SK-N-SH (cell line): ENCODE data around the gene ANAPC4. TPM values are rescaled to one million over a fixed set of nuclear protein-coding genes. Genes with fewer than 3 reads are reported as not detected.

Experiments
- CTCF ChIA-PET: fragments of 300-600, 350-600 bp; formaldehyde crosslinking; extraction: SDS; loops from one replicate; lab custom pipeline; 2021; lab: Yijun Ruan, JAX
- POLR2A ChIA-PET: fragments of 350-600 bp; sonication (Branson Sonifier 250); formaldehyde crosslinking; extraction: SDS; loops from one replicate; lab custom pipeline; 2020; ENCODE audit warnings: antibody characterized with exemption, inconsistent platforms; lab: Yijun Ruan, JAX
- DNase-seq: peaks from one replicate; pipeline ENCODE4 v3.0.0; 2012
- H2AFZ ChIP-seq: fragments of 200-600 bp; sonication (generic); 2 replicates; pipeline ENCODE4 v1.8.1; 2016; ENCODE audit warnings: antibody characterized with exemption, mild to moderate bottlenecking, low read depth
- H3F3A ChIP-seq: fragments of 200-600 bp; sonication (generic); replicated peaks from 2 replicates; pipeline ENCODE3; 2016; ENCODE audit warnings: antibody characterized with exemption, mild to moderate bottlenecking; ENCODE audit not compliant: insufficient read depth
- H3K27ac ChIP-seq, 2 experiments: fragments of 200-500 bp in 1 of 2; fragments of 200-600 bp in 1 of 2; sonication (Bioruptor generic) in 1 of 2; sonication (generic), shearing (Covaris generic) in 1 of 2; 2 replicates each; pipeline versions ENCODE4 v1.5.1 to v1.6.1; 2014 to 2016; ENCODE audit warnings: low read depth in 2 of 2, inconsistent platforms in 1 of 2, low read length in 1 of 2, mild to moderate bottlenecking in 1 of 2, mixed read lengths in 1 of 2
- H3K27me3 ChIP-seq: fragments of 200-600 bp; sonication (generic), shearing (Covaris generic); 2 replicates; pipeline ENCODE4 v1.6.1; 2016; ENCODE audit warnings: mixed run types; ENCODE audit not compliant: insufficient read depth
- H3K36me3 ChIP-seq, 2 experiments: fragments of 200-500 bp in 1 of 2; fragments of 200-600 bp in 1 of 2; sonication (Bioruptor generic) in 1 of 2; sonication (generic) in 1 of 2; replicated peaks in 1 of 2; 2 replicates each; pipeline versions ENCODE3 to v1.5.1; 2014 to 2016; ENCODE audit warnings: low read length in 1 of 2, mild to moderate bottlenecking in 1 of 2; ENCODE audit not compliant: insufficient read depth in 2 of 2, control insufficient read depth in 1 of 2
- H3K4me1 ChIP-seq, 2 experiments: fragments of 200-500 bp in 1 of 2; fragments of 200-600 bp in 1 of 2; sonication (Bioruptor generic) in 1 of 2; sonication (generic), shearing (Covaris generic) in 1 of 2; 2 replicates each; pipeline versions ENCODE4 v1.5.1 to v1.6.1; 2014 to 2016; ENCODE audit warnings: low read depth in 1 of 2, low read length in 1 of 2, mixed run types in 1 of 2; ENCODE audit not compliant: insufficient read depth in 2 of 2, control insufficient read depth in 1 of 2
- H3K4me2 ChIP-seq: fragments of 200-600 bp; sonication (generic), shearing (Covaris generic); 2 replicates; pipeline ENCODE4 v1.6.1; 2017; ENCODE audit warnings: mixed run types
- H3K4me3 ChIP-seq, 2 experiments: fragments of 200-500 bp in 1 of 2; fragments of 200-600 bp in 1 of 2; sonication (Bioruptor generic) in 1 of 2; sonication (generic), shearing (Covaris generic) in 1 of 2; 2 replicates each; pipeline versions ENCODE4 v1.5.1 to v1.8.1; 2014 to 2016; ENCODE audit warnings: low read depth in 2 of 2, inconsistent platforms in 1 of 2, low read length in 1 of 2, mild to moderate bottlenecking in 1 of 2, mixed read lengths in 1 of 2, moderate library complexity in 1 of 2
- H3K79me2 ChIP-seq: fragments of 200-600 bp; sonication (generic); 2 replicates; pipeline ENCODE4 v1.8.1; 2017; ENCODE audit warnings: mild to moderate bottlenecking; ENCODE audit not compliant: insufficient read depth
- H3K9ac ChIP-seq: fragments of 200-600 bp; sonication (generic); 2 replicates; pipeline ENCODE4 v1.6.1; 2017; ENCODE audit warnings: mixed run types
- H3K9me2 ChIP-seq: fragments of 200-600 bp; sonication (generic); 2 replicates; pipeline ENCODE4 v1.6.1; 2017; ENCODE audit warnings: mixed run types
- H3K9me3 ChIP-seq: fragments of 200-600 bp; sonication (generic); 2 replicates; pipeline ENCODE4 v1.6.1; 2017; ENCODE audit warnings: mixed run types, mild to moderate bottlenecking, moderate library complexity
- H4K20me1 ChIP-seq: fragments of 200-600 bp; sonication (generic); 2 replicates; pipeline ENCODE4 v1.6.1; 2017; ENCODE audit warnings: mild to moderate bottlenecking, mixed run types; ENCODE audit not compliant: insufficient read depth
- CHD2 ChIP-seq: fragments of 150-350 bp; IDR thresholded peaks from 2 replicates; pipeline ENCODE4 v1.6.1; 2018; ENCODE audit warnings: low read length; ENCODE audit not compliant: partially characterized antibody
- ELF1 ChIP-seq: IDR thresholded peaks from 2 replicates; pipeline ENCODE4 v1.4.0; 2012
- EP300 ChIP-seq, 2 experiments: IDR thresholded peaks; 2 replicates each; pipeline versions ENCODE4 v1.4.0 to v1.6.1; 2012; ENCODE audit warnings: borderline replicate concordance in 1 of 2, low read depth in 1 of 2, low read length in 1 of 2
- FOSL2 ChIP-seq: IDR thresholded peaks from 2 replicates; pipeline ENCODE4 v1.4.0; 2012; ENCODE audit warnings: low read depth, mild to moderate bottlenecking, moderate library complexity, borderline replicate concordance
- MXI1 ChIP-seq: IDR thresholded peaks from 2 replicates; pipeline ENCODE4 v1.6.1; 2012; ENCODE audit warnings: mild to moderate bottlenecking, low read depth, low read length, improper control_type of control experiment
- NFIC ChIP-seq: IDR thresholded peaks from 2 replicates; pipeline ENCODE4 v1.4.0; 2012; ENCODE audit warnings: borderline replicate concordance
- PBX3 ChIP-seq: IDR thresholded peaks from 2 replicates; pipeline ENCODE4; 2012
- REST ChIP-seq: IDR thresholded peaks from 2 replicates; pipeline ENCODE4 v1.6.1; 2012; ENCODE audit warnings: mild to moderate bottlenecking, low read depth, low read length, moderate library complexity
- TAF1 ChIP-seq: IDR thresholded peaks from 2 replicates; pipeline ENCODE4 v1.6.1; 2012; ENCODE audit warnings: low read depth, mild to moderate bottlenecking, low read length, moderate library complexity, borderline replicate concordance
- USF1 ChIP-seq: IDR thresholded peaks from 2 replicates; pipeline ENCODE4 v1.4.0; 2012; ENCODE audit warnings: low read depth, borderline replicate concordance
- USF2 ChIP-seq: fragments of 150-350 bp; IDR thresholded peaks from 2 replicates; pipeline ENCODE4 v1.6.1; 2017; ENCODE audit warnings: antibody characterized with exemption, low read length, low read depth, borderline replicate concordance
- ZBTB33 ChIP-seq: IDR thresholded peaks from 2 replicates; pipeline ENCODE4 v1.4.0; 2012; ENCODE audit warnings: low read depth, borderline replicate concordance
- WGBS: methylation state at CpG from one replicate; pipeline ENCODE4 v1.1.6; 2017; ENCODE audit warnings: low lambda C conversion rate; 5-methylcytosine and 5-hydroxymethylcytosine counted together
- polyA plus RNA-seq, 3 experiments: library from polyadenylated mRNA; depleted of rRNA; stranded (reverse); fragments of >200 nt; gene quantifications; 2 replicates each; pipeline ENCODE4 v1.2.3, GENCODE V29; 2012

ANAPC4 gene
- polyA plus RNA-seq, 1 of the 3 experiments (the other 2 are of a cell fraction), result 7.7 TPM

GRCh38 chr4:25423548-25423947 lies 46.5 kb downstream of the ANAPC4 start:
- H3K4me3 ChIP-seq, result no peak overlapping the region
- no peak overlapping the region for H3K4me2 ChIP-seq
- no peak for DNase-seq
- 100% methylated on average over 1 of the region's 1 CpG for WGBS
- H4K20me1 ChIP-seq, result no peaks in the 10 kb centered on the region
- TF ChIP-seq NFIC (no peak), MXI1 (no peak), TAF1 (no peak), USF1 (no peak), EP300 (IDR thresholded peaks at IDR 0.05; ENCODE audit: borderline replicate concordance in 1 of 2, low read depth in 1 of 2, low read length in 1 of 2) (no peak), USF2 (no peak)
- ChIA-PET CTCF (interaction anchor here (1.1 to 1.8 kb wide), 3 partner anchors 18 to 344 kb away, joined by 3 to 5 read pairs (median 3); partner anchors contain the start of gene ZCCHC4), POLR2A (no interaction called here)
- no peaks in the 10 kb centered on the region for H3K9me2 ChIP-seq
- no peaks in the 10 kb centered on the region for H3K27me3 ChIP-seq
- no peak overlapping the region for H2AFZ ChIP-seq
- H3K9ac ChIP-seq, result no peak overlapping the region
- no peaks in the 10 kb centered on the region for H3F3A ChIP-seq
- H3K4me1 ChIP-seq, result peaks cover 0 to 11% of the 10 kb centered on the region in 2 experiments; a peak in 1 of 4 replicates
- peaks cover 11 to 13% of the 10 kb centered on the region in 2 experiments for H3K36me3 ChIP-seq
- H3K9me3 ChIP-seq, result no peaks in the 10 kb centered on the region
- H3K27ac ChIP-seq, result no peak overlapping the region
- no peaks in the 10 kb centered on the region for H3K79me2 ChIP-seq

- H3K9ac ChIP-seq, result no peak overlapping the region
- peaks cover 0 to 11% of the 10 kb centered on the region in 2 experiments; a peak in 1 of 4 replicates for H3K4me1 ChIP-seq
- H3K4me2 ChIP-seq, result no peak overlapping the region
- TF ChIP-seq ZBTB33 (no peak), FOSL2 (no peak), REST (no peak), CHD2 (no peak), ELF1 (no peak), PBX3 (no peak)
- TF ChIP-seq, all 33 proteins: peak for 0
- peaks cover 6 to 7% of the 10 kb centered on the region in 2 experiments for H3K36me3 ChIP-seq
- ChIA-PET CTCF (interaction anchor here (0.9 to 1.8 kb wide), 3 partner anchors 17 to 344 kb away, joined by 4 to 5 read pairs (median 5); no protein-coding TSS in a partner anchor), POLR2A (no interaction called here)
- no peaks in the 10 kb centered on the region for H3K9me2 ChIP-seq
- H3K27me3 ChIP-seq, result no peaks in the 10 kb centered on the region
- WGBS, result 95% methylated on average over 6 of the region's 9 CpGs
- H3F3A ChIP-seq, result no peaks in the 10 kb centered on the region
- no peak for DNase-seq
- H3K4me3 ChIP-seq, result no peak overlapping the region
- no peaks in the 10 kb centered on the region for H3K79me2 ChIP-seq
- no peaks in the 10 kb centered on the region for H3K9me3 ChIP-seq
- H2AFZ ChIP-seq, result no peak overlapping the region
- H4K20me1 ChIP-seq, result no peaks in the 10 kb centered on the region
- no peak overlapping the region for H3K27ac ChIP-seq
Measured at GRCh38 chr4:25424539-25425228, 47.6 kb downstream of the ANAPC4 start.
